Sigmoid colon (tissue), 7 donors: ENCODE results near the gene WBP1L. TPM values are rescaled to one million over a fixed set of nuclear protein-coding genes. Genes with fewer than 3 reads are reported as not detected.
A peak's percentile ranks its signal among the peaks of the same experiment; 100 is the strongest.

Experiments used
- DNase-seq: peaks from one replicate; pipeline ENCODE4 v3.0.0-alpha.2; 2019
- H3K27ac ChIP-seq, 4 donors: fragments of 200-600 bp; sonication (generic); one replicate each; pipeline ENCODE4 v1.5.1; 2016 to 2019; ENCODE audit warnings: mild to moderate bottlenecking in 1 of 4
- H3K27me3 ChIP-seq, 3 donors: fragments of 200-600 bp; sonication (generic); one replicate each; pipeline ENCODE4 v1.5.1; 2019; ENCODE audit warnings: mild to moderate bottlenecking in 1 of 3
- H3K36me3 ChIP-seq, 4 donors: fragments of 200-600 bp; sonication (generic); one replicate each; pipeline ENCODE4 v1.5.1; 2016 to 2019
- H3K4me1 ChIP-seq, 4 donors: fragments of 200-600 bp; sonication (generic); one replicate each; pipeline ENCODE4 v1.5.1; 2017 to 2019
- H3K4me3 ChIP-seq, 4 donors: fragments of 200-600 bp; sonication (generic); one replicate each; pipeline ENCODE4 v1.5.1; 2017 to 2019; ENCODE audit warnings: mild to moderate bottlenecking in 2 of 4, moderate library complexity in 1 of 4
- H3K9me3 ChIP-seq, 4 donors: fragments of 200-600 bp in 3 of 4; sonication (generic) in 3 of 4; one replicate each; pipeline versions ENCODE4 v1.5.1 to v1.6.1; 2013 to 2019
- EP300 ChIP-seq, 4 donors: sonication (generic); formaldehyde crosslinking; IDR thresholded peaks; one replicate each; pipeline ENCODE4 v1.6.1; 2017; ENCODE audit warnings: antibody characterized with exemption in 4 of 4
- POLR2A ChIP-seq, 2 donors: fragments of 450-650 bp; IDR thresholded peaks; one replicate each; pipeline ENCODE4 v1.6.1; 2016; ENCODE audit warnings: antibody characterized with exemption in 2 of 2, mild to moderate bottlenecking in 2 of 2, moderate library complexity in 2 of 2
- POLR2AphosphoS5 ChIP-seq, 4 donors: sonication (generic); formaldehyde crosslinking; IDR thresholded peaks; one replicate each; pipeline ENCODE4 v1.6.1; 2017; ENCODE audit warnings: antibody characterized with exemption in 4 of 4
- WGBS, 2 donors: extraction: QIAGEN DNeasy Blood & Tissue Kit; methylation state at CpG; one replicate each; pipeline ENCODE4 v1.1.7; 2013; 5-methylcytosine and 5-hydroxymethylcytosine counted together
- intact Hi-C: fragments of 100-400 bp; cut with DNase I; formaldehyde crosslinking; loops from one replicate; pipeline ENCODE4 v1.15.1; 2023
- polyA plus RNA-seq, 3 donors: library from polyadenylated mRNA; stranded (reverse); fragments of 200-250 nt; gene quantifications; one replicate each; pipeline ENCODE4 v1.2.3, GENCODE V29; 2013
- total RNA-seq, 4 donors: library from RNA; depleted of rRNA; stranded (reverse); fragments of >200 nt; gene quantifications; one replicate each; pipeline ENCODE4 v1.1.0, GENCODE V29; 2016
- TF ChIP-seq, protein P1 (sequence below), 4 experiments: fragments of 450-650 bp in 3 of 4; fragments of 200-600 bp in 1 of 4; IDR thresholded peaks; one replicate each; pipeline ENCODE4 v1.5.1; 2016 to 2019; ENCODE audit warnings: antibody characterized with exemption in 4 of 4, mild to moderate bottlenecking in 3 of 4, moderate library complexity in 2 of 4
- donor health status: healthy with polysubstance abuse.
- donor health status: Bipolar disorder and iron deficiency.
- donor health status: healthy.

Gene WBP1L
- total and polyA plus RNA-seq, 7 donors = 22.9 to 148 (median 83.8) TPM

DNA sequence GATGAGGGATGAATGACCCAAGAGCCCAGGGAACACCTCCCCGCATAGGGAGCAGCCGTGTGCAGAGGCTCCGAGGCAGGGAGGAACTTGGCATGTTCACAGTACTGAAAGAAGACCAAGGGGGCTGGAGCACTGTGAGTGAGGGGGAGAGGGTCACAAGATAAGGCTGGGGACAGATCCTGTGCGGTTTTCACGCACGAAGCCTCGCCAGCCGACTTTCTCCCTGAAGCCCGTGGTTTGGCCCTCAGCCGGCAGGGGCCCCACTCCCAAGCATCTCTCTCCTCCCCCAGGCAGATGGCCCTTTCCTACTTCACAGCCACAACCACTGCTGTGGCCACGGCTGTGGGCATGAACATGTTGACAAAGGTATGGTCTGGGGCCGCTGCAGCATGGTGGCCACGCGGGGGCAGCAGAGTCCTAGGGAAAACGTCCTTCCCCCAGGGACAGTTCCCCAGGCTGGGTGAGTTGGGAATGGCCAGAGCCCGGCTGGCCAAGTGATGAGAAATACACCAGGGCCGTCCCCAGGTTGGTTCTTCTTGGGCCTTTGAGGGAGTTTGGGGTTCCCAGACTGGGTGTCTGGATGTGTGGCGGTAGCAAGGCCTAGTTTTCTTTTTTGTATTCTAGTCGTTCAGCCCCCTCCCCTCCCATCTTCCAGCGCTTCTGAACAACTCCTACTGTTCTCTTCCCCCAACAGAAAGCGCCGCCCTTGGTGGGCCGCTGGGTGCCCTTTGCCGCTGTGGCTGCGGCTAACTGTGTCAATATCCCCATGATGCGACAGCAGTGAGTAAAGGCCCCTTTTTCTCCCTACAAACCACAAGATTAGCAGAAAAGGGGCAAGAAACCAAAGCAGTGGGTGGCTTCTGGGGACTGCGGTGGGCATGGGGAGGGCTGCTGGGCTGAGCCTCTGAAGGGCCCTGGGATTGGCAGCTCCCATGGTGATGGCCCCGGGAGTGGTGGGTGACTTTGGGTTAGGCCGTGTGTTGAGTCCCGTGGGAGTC is 14.4 kb upstream of the WBP1L start:
- DNase-seq = peak; percentile 94
- no peaks in the 10 kb centered on the region for H3K27me3 ChIP-seq
- intact Hi-C loops = loop anchor here (1.0 to 10.0 kb wide), 4 partner anchors 108 to 515 kb away; partner anchors contain the start of genes CYP17A1 and RPEL1

DNA sequence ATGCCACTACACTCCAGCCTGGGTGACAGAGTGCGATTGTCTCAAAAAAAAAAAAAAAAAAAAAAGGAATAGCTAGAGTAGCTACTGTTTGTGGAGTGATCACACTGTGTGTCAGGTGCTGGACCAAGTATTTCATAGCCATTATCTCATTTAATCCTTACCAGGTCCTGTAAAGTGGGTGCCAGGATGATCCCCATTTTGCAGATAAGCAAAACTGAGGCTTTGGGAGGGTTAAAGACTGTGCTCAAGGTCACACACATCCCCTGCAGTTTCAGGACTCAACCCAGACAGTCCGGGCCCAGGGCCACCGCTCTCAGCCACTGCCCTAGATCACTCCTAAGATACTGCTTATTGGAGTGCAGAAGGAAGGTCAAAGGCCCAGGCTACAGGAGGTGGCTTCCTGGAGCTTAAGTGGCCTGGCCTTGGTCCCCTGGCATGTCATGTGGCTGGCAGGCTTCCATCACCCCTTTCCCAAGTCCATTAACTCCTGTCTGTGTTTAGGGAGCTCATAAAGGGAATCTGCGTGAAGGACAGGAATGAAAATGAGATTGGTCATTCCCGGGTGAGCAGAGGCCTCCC is 12.4 kb upstream of the WBP1L start:
- Histone ChIP-seq H3K9me3 (no peaks in the 10 kb centered on the region), H3K4me1 (peaks cover 0 to 11% (median 3%) of the 10 kb centered on the region in 4 donors), H3K4me3 (no peak overlapping the region), H3K27me3 (no peaks in the 10 kb centered on the region), H3K27ac (no peak overlapping the region), H3K36me3 (peaks cover 0 to 22% (median 0%) of the 10 kb centered on the region in 4 donors)
- DNase-seq = no peak
- WGBS, 2 donors = 83 to 87% methylated on average over 5 of the region's 5 CpGs
- TF ChIP-seq POLR2AphosphoS5 (IDR thresholded peaks at IDR 0.05) (no peak), POLR2A (IDR thresholded peaks at IDR 0.05) (no peak), EP300 (IDR thresholded peaks at IDR 0.05) (no peak)
- TF ChIP-seq, protein P1, sequence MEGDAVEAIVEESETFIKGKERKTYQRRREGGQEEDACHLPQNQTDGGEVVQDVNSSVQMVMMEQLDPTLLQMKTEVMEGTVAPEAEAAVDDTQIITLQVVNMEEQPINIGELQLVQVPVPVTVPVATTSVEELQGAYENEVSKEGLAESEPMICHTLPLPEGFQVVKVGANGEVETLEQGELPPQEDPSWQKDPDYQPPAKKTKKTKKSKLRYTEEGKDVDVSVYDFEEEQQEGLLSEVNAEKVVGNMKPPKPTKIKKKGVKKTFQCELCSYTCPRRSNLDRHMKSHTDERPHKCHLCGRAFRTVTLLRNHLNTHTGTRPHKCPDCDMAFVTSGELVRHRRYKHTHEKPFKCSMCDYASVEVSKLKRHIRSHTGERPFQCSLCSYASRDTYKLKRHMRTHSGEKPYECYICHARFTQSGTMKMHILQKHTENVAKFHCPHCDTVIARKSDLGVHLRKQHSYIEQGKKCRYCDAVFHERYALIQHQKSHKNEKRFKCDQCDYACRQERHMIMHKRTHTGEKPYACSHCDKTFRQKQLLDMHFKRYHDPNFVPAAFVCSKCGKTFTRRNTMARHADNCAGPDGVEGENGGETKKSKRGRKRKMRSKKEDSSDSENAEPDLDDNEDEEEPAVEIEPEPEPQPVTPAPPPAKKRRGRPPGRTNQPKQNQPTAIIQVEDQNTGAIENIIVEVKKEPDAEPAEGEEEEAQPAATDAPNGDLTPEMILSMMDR (IDR thresholded peaks at IDR 0.05) = no peak
- intact Hi-C loops = loop anchor here (10.0 kb wide), 1 partner anchor 323 kb away; no protein-coding TSS in a partner anchor

More for the DNA sequence above, 14.4 kb upstream of the WBP1L start:
- WGBS, 2 donors = 60 to 63% methylated on average over 30 of the region's 30 CpGs
- Histone ChIP-seq H3K27ac (peak overlapping the region in 1 of 4 donors; percentile 2), H3K36me3 (peaks cover 0 to 22% (median 0%) of the 10 kb centered on the region in 4 donors), H3K4me3 (no peak overlapping the region), H3K9me3 (no peaks in the 10 kb centered on the region), H3K4me1 (peaks cover 0 to 11% (median 3%) of the 10 kb centered on the region in 4 donors)
- TF ChIP-seq, protein P1 (IDR thresholded peaks at IDR 0.05) = peak; percentile 89 to 92 (median 91)
- peak in 1 of 4 donors; percentile 12 for TF ChIP-seq POLR2AphosphoS5 (IDR thresholded peaks at IDR 0.05)
- TF ChIP-seq EP300 (IDR thresholded peaks at IDR 0.05) = no peak
- TF ChIP-seq POLR2A (IDR thresholded peaks at IDR 0.05) = no peak

DNA sequence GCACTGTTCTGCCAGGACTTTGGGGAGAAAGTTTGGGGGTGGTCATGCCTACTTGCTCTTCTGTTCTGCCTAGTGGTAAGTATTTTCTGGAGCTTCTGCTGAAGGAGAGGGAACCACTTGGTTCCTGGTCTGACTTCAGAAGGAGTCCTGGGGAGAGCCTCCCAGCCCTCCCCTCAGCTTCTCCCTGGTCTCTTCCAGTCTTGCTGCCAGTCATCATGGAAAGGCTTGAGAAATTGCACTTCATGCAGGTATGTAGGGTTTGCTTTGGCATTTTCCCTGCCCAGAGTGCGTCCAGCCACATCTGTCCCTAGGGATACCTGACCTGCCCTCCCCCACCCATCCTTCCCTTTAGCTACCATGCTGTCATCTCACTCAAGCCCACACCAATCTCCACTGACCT is 11.1 kb upstream of the WBP1L start:
- 0 to 59% methylated on average over 1 of the region's 1 CpG for WGBS, 2 donors
- Histone ChIP-seq H3K36me3 (peaks cover 0 to 13% (median 0%) of the 10 kb centered on the region in 4 donors), H3K27ac (no peak overlapping the region), H3K4me3 (no peak overlapping the region), H3K9me3 (no peaks in the 10 kb centered on the region), H3K27me3 (no peaks in the 10 kb centered on the region), H3K4me1 (peaks cover 0 to 11% (median 3%) of the 10 kb centered on the region in 4 donors)
- intact Hi-C loops = loop anchor here (10.0 kb wide), 1 partner anchor 322 kb away; no protein-coding TSS in a partner anchor
- DNase-seq = no peak
- TF ChIP-seq, protein P1 (IDR thresholded peaks at IDR 0.05) = no peak
- TF ChIP-seq EP300 (IDR thresholded peaks at IDR 0.05) (no peak), POLR2A (IDR thresholded peaks at IDR 0.05) (no peak)

DNA sequence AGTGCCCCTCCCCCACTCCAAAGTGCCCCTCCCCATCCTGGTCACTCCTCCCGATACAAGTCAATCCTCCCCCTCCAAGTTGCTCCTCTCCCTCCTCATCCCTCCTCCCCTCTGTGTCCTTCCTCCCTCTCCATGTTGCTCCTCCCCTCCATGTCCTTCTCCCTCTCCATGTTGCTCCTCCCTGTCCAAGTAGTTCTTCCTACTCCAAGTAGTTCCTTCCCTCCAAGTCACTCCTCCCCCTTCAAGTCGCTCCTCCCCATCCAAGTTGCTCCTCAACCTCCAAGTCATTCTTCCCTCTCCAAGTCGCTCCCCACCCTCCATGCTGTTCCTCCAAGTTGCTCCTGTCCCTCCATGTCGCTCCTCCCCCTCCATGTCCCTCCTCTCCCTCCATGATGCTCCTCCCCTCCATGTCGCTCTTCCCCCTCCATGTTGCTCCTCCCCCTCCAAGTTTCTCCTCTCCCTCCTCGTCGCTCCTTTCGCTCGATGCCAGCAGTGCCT is 8.6 kb upstream of the WBP1L start:
- Histone ChIP-seq H3K9me3 (no peaks in the 10 kb centered on the region), H3K36me3 (peaks cover 0 to 6% (median 0%) of the 10 kb centered on the region in 4 donors), H3K4me3 (no peak overlapping the region), H3K27ac (no peak overlapping the region), H3K4me1 (no peaks in the 10 kb centered on the region), H3K27me3 (no peaks in the 10 kb centered on the region)
- WGBS, 2 donors = 83 to 88% methylated on average over 9 of the region's 9 CpGs
- TF ChIP-seq POLR2A (IDR thresholded peaks at IDR 0.05) (no peak), POLR2AphosphoS5 (IDR thresholded peaks at IDR 0.05) (no peak), EP300 (IDR thresholded peaks at IDR 0.05) (no peak)
- TF ChIP-seq, protein P1 (IDR thresholded peaks at IDR 0.05) = no peak
- intact Hi-C loops = loop anchor here (10.0 kb wide), 1 partner anchor 320 kb away; no protein-coding TSS in a partner anchor
- peak; percentile 76 for DNase-seq
